NT2/D1 (cell line): ENCODE measurements around the gene SMIM24.

ENCODE experiments used
- YY1 ChIP-seq: IDR thresholded peaks from 2 replicates; pipeline ENCODE4 v1.6.1; 2011; ENCODE audit not compliant: insufficient read length, insufficient read depth
- ZNF274 ChIP-seq: IDR thresholded peaks from 2 replicates; pipeline ENCODE4 v1.6.1; 2011; ENCODE audit warnings: mild to moderate bottlenecking, low read depth, low read length

DNA sequence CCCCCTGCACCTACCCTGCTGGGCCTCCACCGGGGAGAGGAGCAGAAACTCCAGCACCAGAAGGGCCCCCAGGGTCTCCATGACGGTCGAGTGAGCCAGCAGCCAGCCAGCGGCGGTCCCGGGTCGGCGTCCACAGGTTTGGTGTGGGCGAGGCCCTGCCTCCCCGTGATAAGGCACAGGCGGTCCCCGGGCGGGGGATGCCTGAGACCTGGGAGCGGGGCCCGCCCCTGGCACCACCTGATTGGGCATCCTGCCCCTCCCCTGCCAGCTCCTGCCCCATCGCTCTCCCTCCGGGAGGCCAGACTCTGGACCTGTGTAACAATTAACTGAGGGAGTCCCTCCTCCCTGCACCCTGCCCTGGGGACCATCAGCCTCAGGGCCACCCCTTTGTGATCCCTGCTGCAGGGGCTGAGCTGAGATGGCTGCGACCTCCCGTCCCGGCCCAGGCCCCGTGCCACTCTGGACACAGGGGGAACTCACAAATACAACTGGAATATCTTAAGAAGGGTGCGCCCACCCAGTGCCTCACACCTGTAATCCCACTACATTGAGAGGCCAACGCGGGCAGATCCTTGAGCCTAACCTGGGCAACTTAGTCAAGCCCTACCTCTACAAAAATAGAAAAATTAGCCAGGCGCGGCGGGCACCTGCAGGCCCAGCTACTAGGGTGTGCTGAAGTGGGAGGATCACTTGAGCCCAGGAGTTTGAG is at the start of gene SMIM24:
- TF ChIP-seq ZNF274 (no peak), YY1 (no peak)
